Nucleus accumbens (tissue), 56 donors: ENCODE results near the gene MYO1A.
A peak's percentile ranks its signal among the peaks of the same experiment; 100 is the strongest.
"Not testable (repeated sequence)": the region's sequence is repeated elsewhere in the genome, so short reads cannot be mapped to it uniquely, and the experiment has no call there.

ENCODE experiments used
- DNase-seq, 56 donors: peaks; one replicate each; lab custom pipeline; 2025; lab: John Stamatoyannopoulos, UW

The MYO1A gene

DNA sequence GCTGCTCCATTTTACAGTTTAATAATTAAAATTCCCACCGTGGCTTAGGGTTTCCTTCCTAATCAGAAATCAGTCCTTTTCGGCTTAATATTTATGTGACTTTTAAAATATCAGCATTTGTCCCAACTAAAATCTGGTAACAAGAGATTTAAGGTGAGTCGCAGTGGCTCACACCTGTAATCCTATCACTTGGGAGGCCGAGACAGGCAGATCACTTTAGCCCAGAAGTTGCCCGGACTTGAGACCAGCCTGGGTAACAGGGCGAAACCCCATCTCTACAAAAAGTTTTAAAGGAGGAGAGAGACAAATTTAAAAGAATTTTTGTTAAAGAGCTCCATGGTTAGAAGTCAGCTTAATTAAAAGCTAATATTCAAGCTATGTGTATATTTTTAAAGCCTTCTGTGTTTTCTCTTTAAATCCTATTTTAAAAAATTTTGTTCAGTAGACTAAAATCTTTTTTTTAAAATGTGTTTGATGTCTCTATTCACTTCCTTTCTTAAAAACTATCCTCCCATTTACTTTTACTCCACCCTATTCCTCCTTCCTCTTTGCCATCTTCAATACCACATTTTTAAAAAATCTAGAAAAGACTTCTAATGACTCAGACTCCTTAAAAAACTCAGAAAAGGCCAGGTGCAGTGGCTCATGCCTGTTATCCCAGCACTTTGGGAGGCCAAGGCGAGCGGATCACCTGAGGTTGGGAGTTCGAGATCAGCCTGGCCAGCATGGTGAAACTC lies 29.8 kb downstream of the MYO1A start:
- DNase-seq: no peak

DNA sequence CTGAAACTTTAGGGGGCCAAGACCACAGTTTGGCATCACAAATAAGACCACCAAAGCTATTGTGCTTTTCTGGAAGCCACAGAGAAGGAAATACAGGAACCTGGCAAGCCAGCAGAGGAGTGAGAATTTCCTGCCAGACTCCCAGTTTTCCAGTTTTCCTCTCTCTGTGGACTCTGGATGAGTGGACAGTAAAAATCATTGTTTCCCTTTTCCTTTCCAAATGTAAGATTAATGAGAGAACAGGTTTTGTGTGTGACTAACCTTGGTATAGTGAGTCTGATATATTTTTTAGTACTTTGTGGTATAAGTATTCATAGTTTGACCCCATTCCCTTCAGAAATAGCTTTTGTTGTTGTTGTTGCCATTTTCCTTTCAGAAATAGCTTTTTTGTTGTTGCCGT lies 31.0 kb downstream of the MYO1A start:
- no peak for DNase-seq

GRCh38 chr12:57018353-57018752 lies 31.6 kb downstream of the MYO1A start:
- DNase-seq: not testable (repeated sequence)

DNA sequence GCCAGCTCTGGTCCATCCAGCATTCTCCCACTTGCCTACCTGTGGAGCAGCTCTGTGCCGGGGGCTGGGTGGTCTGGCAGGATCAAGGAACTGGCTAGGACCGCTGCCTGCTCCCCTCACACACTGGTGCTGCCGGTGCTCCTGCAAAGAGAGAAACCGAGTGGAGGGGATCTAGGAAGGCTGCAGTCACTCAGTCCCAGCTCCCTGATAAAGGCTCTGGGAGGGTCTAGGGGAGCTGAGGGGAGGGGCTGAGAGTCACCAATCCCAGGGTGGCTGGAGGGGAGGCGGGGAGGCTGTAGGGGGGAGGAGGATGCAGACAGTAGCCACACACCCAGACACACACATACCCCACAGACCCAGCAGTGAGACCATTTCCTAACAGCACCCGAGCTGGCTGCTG lies 33.6 kb downstream of the MYO1A start, which contains the start of gene TAC3:
TAC3 (minus strand) TSS at position 182 of the 400 bp plus-strand sequence. CDS start 732 bp downstream, outside the sequence.
- DNase-seq: no peak

DNA sequence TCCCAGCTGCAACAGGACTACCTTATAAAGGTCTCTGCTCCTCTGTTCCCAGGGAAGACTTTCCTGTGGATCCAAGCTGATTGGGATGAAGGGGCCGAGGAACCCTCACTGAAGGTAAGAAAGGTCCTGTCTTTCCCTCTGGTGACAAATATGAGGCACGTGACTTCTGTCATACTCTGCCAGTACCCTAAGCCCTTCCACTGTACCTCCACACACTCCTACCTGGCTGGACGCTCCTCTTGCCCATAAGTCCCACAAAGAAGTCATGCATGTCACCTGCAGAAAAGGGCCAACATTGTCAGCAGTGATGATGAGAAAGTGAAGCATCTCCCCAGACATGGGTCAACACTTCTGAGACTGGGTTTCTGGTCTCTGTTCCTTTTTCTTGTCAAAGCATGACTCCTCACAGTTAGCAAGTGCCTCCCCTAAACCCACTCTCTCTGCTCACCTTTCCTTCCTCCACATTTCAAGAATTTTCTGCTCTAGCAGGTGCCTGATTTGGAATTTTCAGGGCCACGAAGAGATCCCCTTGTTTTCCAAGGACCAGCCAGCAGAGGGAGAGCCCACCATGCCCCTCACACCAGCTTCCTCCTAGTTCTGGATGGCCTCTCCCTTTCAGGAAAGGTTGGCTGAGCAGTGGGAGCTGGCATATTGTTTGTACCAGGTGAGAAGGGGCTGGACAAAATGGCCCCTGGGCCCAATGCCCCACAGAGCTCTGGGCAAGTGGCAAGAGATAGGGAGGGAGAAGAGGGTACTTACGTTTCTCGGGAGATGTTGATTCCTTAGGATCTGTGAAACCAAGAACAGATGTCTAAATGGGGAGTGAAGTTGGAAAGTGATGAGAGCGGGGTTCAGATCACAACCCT lies 37.1 kb downstream of the MYO1A start:
- DNase-seq: no peak

DNA sequence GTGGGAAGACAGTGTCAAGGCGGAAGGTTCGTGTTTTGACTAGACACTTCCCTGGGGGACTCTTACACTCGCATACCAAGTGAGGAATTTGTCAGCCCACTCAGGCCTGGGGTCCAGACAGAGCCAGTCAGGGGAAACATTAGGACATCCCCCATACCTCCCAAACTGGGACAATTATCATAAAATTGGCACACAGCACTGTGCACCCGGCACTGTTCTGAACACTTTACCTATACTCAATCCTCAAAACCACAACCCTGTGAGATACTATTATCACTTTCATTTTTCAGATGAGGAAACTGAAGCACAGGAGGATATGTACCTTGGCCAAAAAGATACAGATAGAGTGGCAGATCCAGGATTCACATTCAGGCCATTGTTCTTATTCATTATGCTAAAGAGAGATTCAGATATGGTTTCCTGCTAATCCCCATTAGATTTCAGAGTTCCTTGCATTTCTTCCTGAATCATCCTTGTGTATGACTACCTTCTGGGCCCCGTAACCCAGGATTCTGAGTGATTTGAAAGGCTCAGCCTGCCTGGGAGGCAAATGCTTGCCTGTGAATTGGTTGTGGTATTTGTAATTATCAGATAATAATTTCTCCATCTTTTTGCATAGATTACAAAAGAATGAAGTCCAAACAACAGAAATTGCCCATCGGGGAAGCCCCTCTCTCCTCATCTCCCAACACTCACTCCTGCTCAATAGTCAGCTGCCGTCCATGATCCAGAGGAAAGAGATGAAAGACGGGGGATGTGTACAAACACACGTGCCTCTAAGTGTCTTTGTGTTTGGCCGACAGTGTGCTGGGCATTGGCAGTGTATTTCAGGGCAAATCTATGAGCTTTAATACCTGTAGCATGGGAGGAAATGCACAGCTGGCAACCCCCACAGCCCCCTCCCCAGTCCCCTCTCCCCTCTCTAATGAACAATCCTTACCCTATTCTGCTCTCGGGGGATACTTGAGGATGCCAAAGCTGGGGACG lies 38.2 kb downstream of the MYO1A start:
- DNase-seq: no peak

GRCh38 chr12:57010627-57011247 lies 39.2 kb downstream of the MYO1A start:
- no peak for DNase-seq

DNA sequence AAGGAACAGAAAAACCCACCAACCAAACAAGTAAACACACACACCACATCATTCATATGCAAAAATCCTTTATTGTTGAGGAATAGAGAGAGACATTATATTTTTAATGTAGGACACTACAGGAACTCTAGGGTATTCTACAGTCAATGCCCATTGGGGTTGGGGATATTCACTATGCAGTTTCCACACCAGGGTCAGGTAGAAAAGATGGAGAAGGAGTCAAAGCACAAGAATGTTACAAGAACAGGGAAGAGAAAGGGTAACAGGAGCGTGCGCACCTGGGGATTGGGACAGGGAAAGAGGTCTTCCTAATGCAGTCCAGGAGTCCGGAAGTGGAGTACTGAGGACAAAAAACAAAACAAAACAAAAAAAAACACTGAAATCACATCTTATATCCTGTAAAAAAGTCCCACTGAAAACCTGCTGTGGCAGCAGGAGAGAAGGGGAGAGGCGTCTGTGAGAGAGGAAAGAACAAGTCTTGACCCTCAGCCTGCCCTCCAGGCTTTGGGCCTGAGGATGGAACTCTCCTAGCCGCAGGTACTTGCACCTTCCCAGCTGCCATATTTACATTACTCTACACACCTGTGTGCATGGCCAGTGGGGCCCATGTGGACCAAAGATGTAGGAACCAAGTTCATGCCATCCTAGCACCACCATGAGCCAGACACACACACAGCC lies 39.8 kb downstream of the MYO1A start:
- no peak for DNase-seq

GRCh38 chr12:57008178-57008577 lies 41.8 kb downstream of the MYO1A start:
- peak in 1 of 56 donors; percentile 16 for DNase-seq

- DNase-seq: no peak
Observed at GRCh38 chr12:57006809-57007475, 43.0 kb downstream of the MYO1A start.

DNA sequence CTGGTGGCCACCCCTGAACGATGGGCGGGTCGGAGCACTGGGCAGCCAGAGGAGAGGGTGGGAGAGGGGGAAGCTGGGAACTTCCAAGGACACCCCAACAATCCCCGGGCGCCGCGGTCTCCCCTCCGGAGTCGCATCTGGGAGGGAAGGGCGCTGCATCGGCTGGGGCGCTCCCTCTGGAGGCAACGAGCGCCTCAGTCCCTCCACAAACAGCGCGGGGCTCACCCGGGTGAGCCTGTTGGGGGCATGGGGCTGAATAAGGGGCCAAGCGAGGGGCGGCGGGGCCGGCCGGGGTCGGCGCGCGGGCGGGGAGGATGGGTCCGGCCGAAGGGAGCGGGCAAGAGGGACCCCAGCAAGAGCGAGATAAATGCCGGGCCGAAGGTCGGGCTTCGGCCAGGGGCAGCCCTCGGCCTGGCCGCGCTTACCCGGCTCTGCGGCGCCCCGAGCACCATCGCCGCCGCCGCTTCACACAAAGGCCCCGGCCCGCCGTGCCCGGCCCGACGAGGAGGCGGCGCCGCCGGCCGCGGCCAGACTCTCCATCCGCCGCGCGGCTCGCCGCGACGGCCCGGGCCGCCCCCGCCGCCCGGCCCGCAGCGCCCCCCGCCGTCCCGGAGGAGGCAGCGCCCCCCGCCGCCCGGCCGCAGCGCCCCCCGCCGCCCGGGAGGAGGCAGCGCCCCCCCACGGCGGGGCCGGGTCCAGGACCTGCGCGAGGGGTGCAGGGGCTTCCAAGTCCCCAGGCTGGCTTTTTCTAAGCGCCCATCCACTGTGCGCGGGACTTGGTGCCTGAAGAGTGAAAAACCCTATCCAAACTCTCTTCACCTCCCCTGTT lies 43.7 kb downstream of the MYO1A start, which contains the start of gene ZBTB39:
ZBTB39 (minus strand) TSS at position 567 of the 829 bp plus-strand sequence. CDS start 1,629 bp downstream, outside the sequence.
- DNase-seq: peak in 42 of 56 donors; percentile 6 to 72 (median 34)

DNA sequence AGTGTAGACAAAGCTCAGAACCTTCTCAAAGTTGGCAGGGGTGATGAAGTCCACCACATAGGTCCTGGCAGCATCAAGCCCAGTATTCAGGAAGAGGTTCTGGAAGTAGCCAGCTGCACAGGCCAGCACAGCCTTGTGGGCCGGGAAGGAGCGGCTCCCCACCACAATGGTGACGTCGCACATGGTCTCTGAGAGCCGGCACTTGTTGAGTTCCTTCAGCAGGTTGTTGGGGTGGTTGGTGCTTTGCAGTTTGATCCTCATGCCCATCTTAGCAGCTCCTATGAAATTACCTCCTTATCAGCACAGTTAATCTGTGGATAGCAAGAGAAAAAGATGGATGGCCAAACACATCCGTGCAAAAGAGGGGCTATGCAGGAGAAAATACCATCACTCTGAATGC lies 45.3 kb downstream of the MYO1A start:
- DNase-seq: no peak

DNA sequence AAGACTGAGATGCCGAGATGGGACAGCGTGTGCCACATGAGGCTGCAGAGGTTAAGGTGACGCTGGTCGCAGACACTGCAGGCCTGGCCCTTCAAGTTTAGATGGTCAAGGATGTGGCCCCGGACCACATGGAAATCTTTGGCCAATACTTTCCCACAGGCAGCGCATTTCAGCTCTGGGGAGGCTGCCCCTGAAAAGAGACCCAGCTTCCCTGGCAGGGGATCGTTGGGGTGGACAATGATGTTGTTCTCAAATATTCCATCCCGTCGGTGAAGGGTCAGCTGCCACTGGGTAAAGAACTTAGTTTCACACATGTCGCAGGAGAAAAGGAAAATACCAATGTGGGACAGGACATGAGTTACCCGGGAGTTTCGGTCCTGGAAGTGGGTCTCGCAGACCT lies 46.5 kb downstream of the MYO1A start:
- DNase-seq: no peak

DNA sequence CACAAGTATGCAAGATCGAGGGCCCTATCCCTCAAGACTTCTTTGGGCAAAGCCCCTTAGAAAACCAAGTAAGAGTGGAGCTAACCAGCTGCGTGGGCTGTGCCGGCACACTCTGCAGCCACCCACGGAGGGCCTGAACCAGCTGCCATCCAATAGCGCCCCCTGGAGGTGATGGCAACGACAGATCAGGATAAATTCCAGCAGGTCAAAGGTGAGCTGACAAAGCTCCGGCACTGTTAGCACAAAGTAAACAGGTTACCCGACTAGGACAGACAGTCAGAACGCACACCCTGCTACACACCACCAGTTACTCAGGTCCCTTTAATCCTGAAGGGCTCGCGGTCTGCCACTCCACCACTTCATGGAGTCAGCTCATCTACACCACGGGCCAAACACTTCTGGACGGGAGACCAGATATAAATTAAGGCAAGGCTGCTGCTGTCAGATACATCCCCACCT lies 48.5 kb downstream of the MYO1A start:
- peak in 24 of 56 donors; percentile 3 to 55 (median 17) for DNase-seq

DNA sequence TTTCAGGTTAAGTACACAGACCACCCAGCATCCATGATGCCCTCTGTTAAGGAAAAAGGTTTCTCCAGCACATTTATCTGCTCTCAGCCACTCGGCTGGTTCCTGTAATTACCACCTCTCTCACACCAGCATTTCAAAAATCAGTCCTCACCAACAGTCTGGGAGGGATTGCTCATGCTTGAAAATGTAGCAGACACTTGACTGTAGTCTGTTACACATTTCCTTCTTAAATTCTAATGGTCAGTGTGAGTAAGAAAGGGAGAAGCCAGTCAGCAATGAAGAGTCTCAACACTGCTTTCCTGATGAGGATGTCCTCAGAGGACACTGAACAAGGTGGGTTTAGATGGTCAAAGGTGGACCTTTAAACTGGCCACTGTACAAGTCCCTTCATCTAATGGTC lies 49.5 kb downstream of the MYO1A start:
- DNase-seq: no peak

GRCh38 chr12:56999456-56999855 lies 50.5 kb downstream of the MYO1A start:
- DNase-seq: no peak

- DNase-seq: no peak
Observed at GRCh38 chr12:56998981-56999380, 50.9 kb downstream of the MYO1A start.

- DNase-seq: no peak
Observed at GRCh38 chr12:56998316-56998715, 51.6 kb downstream of the MYO1A start.
